Panc1 (cell line): ENCODE data around the gene EMC1. TPM values are rescaled to one million over a fixed set of nuclear protein-coding genes. Genes with fewer than 3 reads are reported as not detected.

Source experiments
- ATAC-seq: fragments of 200-7000 bp; cut with Tn5 transposase; 2 replicates; pipeline ENCODE4 v1.9.1; 2020; ENCODE audit warnings: mild to moderate bottlenecking, moderate library complexity
- BruUV-seq: library from RNA; stranded (reverse); fragments of 400-500 nt; replicated peaks from 2 replicates; lab custom pipeline; 2021; lab: Mats Ljungman, UMichigan
- CTCF ChIA-PET: fragments of 300-600 bp; sonication (Branson Sonifier 250); formaldehyde crosslinking; loops from one replicate; lab custom pipeline; 2022; ENCODE audit warnings: antibody characterized with exemption; lab: Charles Lee
- POLR2A ChIA-PET: fragments of 300-600 bp; sonication (Branson Sonifier 250); formaldehyde crosslinking; loops from one replicate; lab custom pipeline; 2022; ENCODE audit warnings: antibody characterized with exemption; lab: Charles Lee
- DNase-seq: peaks from one replicate; pipeline ENCODE4 v3.0.0-alpha.2; 2010; ENCODE audit warnings: low read depth, low spot score
- H3K27ac ChIP-seq: 2 replicates; pipeline ENCODE4 v1.5.1; 2011; ENCODE audit warnings: mild to moderate bottlenecking, low read length, inconsistent platforms
- H3K27me3 ChIP-seq: fragments of 200-500 bp; sonication (Bioruptor generic); 2 replicates; pipeline ENCODE4 v1.6.0; 2014; ENCODE audit warnings: low read length, inconsistent platforms; ENCODE audit not compliant: control insufficient read depth, insufficient read depth
- H3K36me3 ChIP-seq: fragments of 200-500 bp; sonication (Bioruptor generic); 2 replicates; pipeline ENCODE4 v1.5.1; 2014; ENCODE audit warnings: inconsistent platforms, mild to moderate bottlenecking, low read length, moderate library complexity; ENCODE audit not compliant: control insufficient read depth, insufficient read depth
- H3K4me1 ChIP-seq: 2 replicates; pipeline ENCODE4 v1.5.1; 2011; ENCODE audit warnings: inconsistent platforms, mild to moderate bottlenecking, low read length, moderate library complexity; ENCODE audit not compliant: control insufficient read depth, insufficient read depth
- H3K4me3 ChIP-seq, 2 experiments: 2 replicates each; pipeline ENCODE4 v1.5.1; 2011 to 2012; ENCODE audit warnings: low read depth in 2 of 2, low read length in 2 of 2, mild to moderate bottlenecking in 2 of 2, inconsistent platforms in 1 of 2, moderate library complexity in 1 of 2
- H3K9me3 ChIP-seq: fragments of 200-500 bp; sonication (Bioruptor generic); 2 replicates; pipeline ENCODE4 v1.5.1; 2014; ENCODE audit warnings: low read depth, mild to moderate bottlenecking, inconsistent platforms, low read length, moderate library complexity; ENCODE audit not compliant: control insufficient read depth, insufficient read depth
- CTCF ChIP-seq: fragments of 450-650 bp; IDR thresholded peaks from 2 replicates; pipeline ENCODE4 v1.5.1; 2017; ENCODE audit warnings: mild to moderate bottlenecking
- POLR2AphosphoS5 ChIP-seq: IDR thresholded peaks from 2 replicates; pipeline ENCODE4 v1.6.1; 2012; ENCODE audit warnings: mild to moderate bottlenecking, low read depth, low read length, moderate library complexity
- REST ChIP-seq, 2 experiments: IDR thresholded peaks; 2 replicates each; pipeline ENCODE4 v1.6.1; 2011 to 2012; ENCODE audit warnings: low read depth in 2 of 2, control low read depth in 1 of 2, low read length in 1 of 2, mild to moderate bottlenecking in 1 of 2, moderate library complexity in 1 of 2; ENCODE audit not compliant: insufficient read depth in 1 of 2
- SIN3A ChIP-seq: IDR thresholded peaks from 2 replicates; pipeline ENCODE4 v1.6.1; 2012; ENCODE audit warnings: low read depth, mild to moderate bottlenecking, low read length, moderate library complexity, borderline replicate concordance; ENCODE audit not compliant: insufficient read depth
- TCF7L2 ChIP-seq: IDR thresholded peaks from 2 replicates; pipeline ENCODE4 v1.6.1; 2011; ENCODE audit warnings: mild to moderate bottlenecking, low read depth, low read length, inconsistent platforms
- in situ Hi-C: cut with HindIII; loops from 2 replicates; pipeline ENCODE4 v1.10.0; 2016; ENCODE audit warnings: low sequenced_read_pairs, low pct_unique_long_range_greater_than_20kb
- intact Hi-C: fragments of 100-400 bp; cut with micrococcal nuclease; formaldehyde crosslinking; loops from one replicate; pipeline ENCODE4 v1.10.0; 2022; ENCODE audit not compliant: unreplicated experiment
- total RNA-seq: library from RNA; stranded (reverse); gene quantifications from one replicate; pipeline ENCODE4 v1.2.1, GENCODE V29; 2021; ENCODE audit not compliant: unreplicated experiment

EMC1 gene
- total RNA-seq, 1 experiment from 2014 or later: 103 TPM

GRCh38 chr1:19213580-19213979 lies 37.7 kb downstream of the EMC1 start:
- no peak for ATAC-seq
- Histone ChIP-seq H3K4me3 (no peak overlapping the region), H3K36me3 (peaks cover 36% of the 10 kb centered on the region), H3K27me3 (no peaks in the 10 kb centered on the region), H3K27ac (no peak overlapping the region), H3K4me1 (peaks cover 16% of the 10 kb centered on the region), H3K9me3 (no peaks in the 10 kb centered on the region)
- ChIA-PET CTCF (no interaction called here), POLR2A (no interaction called here)
- in situ Hi-C loops (no loop called here), intact Hi-C loops (no loop called here)
- no TSS peak for BruUV-seq
- no peak for DNase-seq
- TF ChIP-seq TCF7L2: no peak
- TF ChIP-seq POLR2AphosphoS5: no peak
- TF ChIP-seq CTCF: no peak
- no peak for TF ChIP-seq REST (IDR thresholded peaks at IDR 0.05; ENCODE audit: insufficient read depth in 1 of 2, low read depth in 2 of 2, low read length in 1 of 2)
- TF ChIP-seq SIN3A: no peak

GRCh38 chr1:19212167-19212566 lies 39.2 kb downstream of the EMC1 start:
- peaks cover 27% of the 10 kb centered on the region for H3K36me3 ChIP-seq
- peaks cover 25% of the 10 kb centered on the region for H3K4me1 ChIP-seq
- H3K27me3 ChIP-seq: no peaks in the 10 kb centered on the region
- CTCF ChIA-PET: no interaction called here
- no TSS peak for BruUV-seq
- no peaks in the 10 kb centered on the region for H3K9me3 ChIP-seq
- POLR2A ChIA-PET: no interaction called here
- in situ Hi-C loops (no loop called here), intact Hi-C loops (no loop called here)
- TF ChIP-seq POLR2AphosphoS5 (no peak), REST (IDR thresholded peaks at IDR 0.05; ENCODE audit: insufficient read depth in 1 of 2, low read depth in 2 of 2, low read length in 1 of 2) (no peak), TCF7L2 (no peak), CTCF (no peak), SIN3A (no peak)
- DNase-seq: no peak
- H3K27ac ChIP-seq: peak overlapping the region; percentile 32; the same call in 1 of the 2 replicates
- H3K4me3 ChIP-seq: no peak overlapping the region
- no peak for ATAC-seq
